Measurements from ENCODE around the gene ACSF2.

GRCh38 chr17:50483266-50483665, 57.2 kb downstream of the ACSF2 start:
- TF ChIP-seq CTCF (IDR thresholded peaks at IDR 0.05; ENCODE audit: insufficient read depth, low read length, poor library complexity, severe bottlenecking), result no peak
- TF ChIP-seq EZH2phosphoT487 (conservative IDR thresholded peaks at IDR 0.05; ENCODE audit: low read length), result no peak

All from SU-DHL-6 (cell line).